ENCODE results near the gene SPATA9. TPM values are rescaled to one million over a fixed set of nuclear protein-coding genes. Genes with fewer than 3 reads are reported as not detected.

SPATA9 gene
- total and polyA plus RNA-seq, 7 donors = 0.36 to 1.1 TPM; not detected in 5

DNA sequence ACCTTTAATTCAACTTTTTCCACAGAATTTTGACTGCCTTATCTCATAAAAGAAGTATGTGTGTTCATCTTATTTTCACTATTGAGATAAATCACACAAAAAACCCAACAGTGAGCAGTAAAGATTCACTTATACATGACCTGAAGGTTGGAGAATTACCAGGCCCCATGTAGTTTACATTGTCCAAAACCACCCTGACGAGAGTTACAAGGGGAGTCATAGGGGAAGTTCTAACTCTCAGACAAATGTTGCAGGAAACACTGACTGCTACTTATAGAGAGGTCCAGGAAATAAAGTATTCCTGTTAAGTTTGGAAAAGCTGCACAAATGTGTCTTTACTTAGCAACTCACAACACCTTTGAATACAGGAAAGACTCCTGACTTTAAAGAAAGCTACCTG is 14.1 kb downstream of the SPATA9 start:
- intact Hi-C loops (cut with DNase I) = loop anchor here (2.0 to 5.0 kb wide), 4 partner anchors 62 to 294 kb away; partner anchors contain the start of genes ELL2, GLRX and RHOBTB3
- DNase-seq = no peak
- Histone ChIP-seq H3K36me3 (no peaks in the 10 kb centered on the region), H3K27me3 (no peaks in the 10 kb centered on the region), H3K9me3 (no peaks in the 10 kb centered on the region), H3K4me1 (peaks cover 0 to 43% (median 30%) of the 10 kb centered on the region in 4 donors), H3K4me3 (no peak overlapping the region), H3K27ac (peak overlapping the region; percentile 69 to 89 (median 78))
- TF ChIP-seq POLR2AphosphoS5 (IDR thresholded peaks at IDR 0.05) = peak in 2 of 4 donors; percentile 11 to 15
- TF ChIP-seq, protein P1, sequence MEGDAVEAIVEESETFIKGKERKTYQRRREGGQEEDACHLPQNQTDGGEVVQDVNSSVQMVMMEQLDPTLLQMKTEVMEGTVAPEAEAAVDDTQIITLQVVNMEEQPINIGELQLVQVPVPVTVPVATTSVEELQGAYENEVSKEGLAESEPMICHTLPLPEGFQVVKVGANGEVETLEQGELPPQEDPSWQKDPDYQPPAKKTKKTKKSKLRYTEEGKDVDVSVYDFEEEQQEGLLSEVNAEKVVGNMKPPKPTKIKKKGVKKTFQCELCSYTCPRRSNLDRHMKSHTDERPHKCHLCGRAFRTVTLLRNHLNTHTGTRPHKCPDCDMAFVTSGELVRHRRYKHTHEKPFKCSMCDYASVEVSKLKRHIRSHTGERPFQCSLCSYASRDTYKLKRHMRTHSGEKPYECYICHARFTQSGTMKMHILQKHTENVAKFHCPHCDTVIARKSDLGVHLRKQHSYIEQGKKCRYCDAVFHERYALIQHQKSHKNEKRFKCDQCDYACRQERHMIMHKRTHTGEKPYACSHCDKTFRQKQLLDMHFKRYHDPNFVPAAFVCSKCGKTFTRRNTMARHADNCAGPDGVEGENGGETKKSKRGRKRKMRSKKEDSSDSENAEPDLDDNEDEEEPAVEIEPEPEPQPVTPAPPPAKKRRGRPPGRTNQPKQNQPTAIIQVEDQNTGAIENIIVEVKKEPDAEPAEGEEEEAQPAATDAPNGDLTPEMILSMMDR (IDR thresholded peaks at IDR 0.05) = no peak
- WGBS, 2 donors = 64 to 87% methylated on average over 1 of the region's 1 CpG

DNA sequence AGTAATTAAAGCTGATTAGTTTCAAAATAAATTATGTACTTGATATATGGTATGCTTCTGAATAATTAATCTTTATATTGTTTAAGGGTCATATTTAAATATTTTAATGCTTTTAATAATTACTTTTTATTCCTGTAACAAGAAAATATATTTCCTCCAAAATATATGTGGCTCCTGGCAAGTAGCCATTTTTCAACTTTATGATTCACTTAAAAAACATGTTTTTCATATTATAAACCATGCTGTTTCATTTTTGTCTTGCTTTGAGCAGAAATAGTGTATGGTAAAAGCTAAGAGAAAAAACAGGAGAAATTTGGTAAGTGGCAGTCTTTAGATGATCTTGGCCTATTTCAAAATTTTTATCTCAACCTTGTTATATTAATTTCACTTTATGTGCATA is 14.6 kb downstream of the SPATA9 start:
- Histone ChIP-seq H3K4me3 (no peak overlapping the region), H3K27ac (peak overlapping the region in 2 of 4 donors; percentile 81 to 89), H3K36me3 (no peaks in the 10 kb centered on the region), H3K9me3 (no peaks in the 10 kb centered on the region), H3K27me3 (no peaks in the 10 kb centered on the region), H3K4me1 (peaks cover 0 to 43% (median 30%) of the 10 kb centered on the region in 4 donors)
- no peak for DNase-seq
- intact Hi-C loops (cut with DNase I) = loop anchor here (2.0 to 5.0 kb wide), 4 partner anchors 63 to 294 kb away; partner anchors contain the start of genes ELL2, GLRX and RHOBTB3
- TF ChIP-seq EP300 (IDR thresholded peaks at IDR 0.05) (no peak), POLR2AphosphoS5 (IDR thresholded peaks at IDR 0.05) (no peak), POLR2A (IDR thresholded peaks at IDR 0.05) (no peak)
- TF ChIP-seq, protein P1 (IDR thresholded peaks at IDR 0.05) = no peak

- no peak overlapping the region for H3K4me3 ChIP-seq
- no peaks in the 10 kb centered on the region for H3K9me3 ChIP-seq
- H3K27ac ChIP-seq = peak overlapping the region in 2 of 4 donors; percentile 25 to 89
- intact Hi-C loops (cut with DNase I) = loop anchor here (2.0 to 5.0 kb wide), 4 partner anchors 63 to 295 kb away; partner anchors contain the start of genes ELL2, GLRX and RHOBTB3
- no peak for TF ChIP-seq POLR2A (IDR thresholded peaks at IDR 0.05)
- TF ChIP-seq EP300 (IDR thresholded peaks at IDR 0.05) = no peak
- TF ChIP-seq, protein P1 (IDR thresholded peaks at IDR 0.05) = no peak
- no peak for TF ChIP-seq POLR2AphosphoS5 (IDR thresholded peaks at IDR 0.05)
- H3K36me3 ChIP-seq = no peaks in the 10 kb centered on the region
- no peak for DNase-seq
- no peaks in the 10 kb centered on the region for H3K27me3 ChIP-seq
- peaks cover 0 to 43% (median 30%) of the 10 kb centered on the region in 4 donors for H3K4me1 ChIP-seq
Measured at GRCh38 chr5:95667678-95668077, 15.1 kb downstream of the SPATA9 start.

- Histone ChIP-seq H3K27ac (peak overlapping the region in 2 of 4 donors; percentile 25 to 89), H3K4me1 (peaks cover 0 to 43% (median 30%) of the 10 kb centered on the region in 4 donors), H3K4me3 (no peak overlapping the region), H3K36me3 (no peaks in the 10 kb centered on the region), H3K27me3 (no peaks in the 10 kb centered on the region), H3K9me3 (no peaks in the 10 kb centered on the region)
- WGBS, 2 donors = 67 to 79% methylated on average over 4 of the region's 4 CpGs
- DNase-seq = no peak
- no peak for TF ChIP-seq POLR2AphosphoS5 (IDR thresholded peaks at IDR 0.05)
- TF ChIP-seq, protein P1 (IDR thresholded peaks at IDR 0.05) = no peak
- TF ChIP-seq EP300 (IDR thresholded peaks at IDR 0.05) = no peak
- TF ChIP-seq POLR2A (IDR thresholded peaks at IDR 0.05) = no peak
- intact Hi-C loops (cut with DNase I) = loop anchor here (5.0 kb wide), 3 partner anchors 115 to 295 kb away; partner anchors contain the start of genes ELL2 and GLRX
Measured at GRCh38 chr5:95667061-95667618, 15.7 kb downstream of the SPATA9 start.

All from sigmoid colon (tissue), 7 donors.